Neural progenitor cell (in vitro differentiated cells): ENCODE measurements around the gene BRCC3. TPM values are rescaled to one million over a fixed set of nuclear protein-coding genes. Genes with fewer than 3 reads are reported as not detected.

ENCODE experiments used
- DNase-seq: peaks from one replicate; pipeline ENCODE4 v3.0.0-alpha.2; 2016; ENCODE audit warnings: low spot score
- H2AFZ ChIP-seq: fragments of 200-600 bp; sonication (generic); replicated peaks from 2 replicates; pipeline ENCODE4 v1.6.1; 2016; ENCODE audit warnings: antibody characterized with exemption
- H3F3A ChIP-seq: fragments of 200-600 bp; sonication (generic); 2 replicates; pipeline ENCODE4 v1.6.1; 2016; ENCODE audit warnings: antibody characterized with exemption, low read depth
- H3K27ac ChIP-seq: fragments of 200-600 bp; sonication (generic); 2 replicates; pipeline ENCODE4 v1.5.1; 2016; ENCODE audit warnings: mild to moderate bottlenecking
- H3K27me3 ChIP-seq: fragments of 200-600 bp; sonication (generic); 2 replicates; pipeline ENCODE4 v1.6.1; 2016; ENCODE audit warnings: mild to moderate bottlenecking, moderate library complexity
- H3K36me3 ChIP-seq: fragments of 200-600 bp; sonication (generic); 2 replicates; pipeline ENCODE4 v1.5.1; 2016
- H3K4me1 ChIP-seq: fragments of 200-600 bp; sonication (generic); 2 replicates; pipeline ENCODE4 v1.6.1; 2016; ENCODE audit warnings: mixed run types
- H3K4me2 ChIP-seq: fragments of 200-600 bp; sonication (generic); 2 replicates; pipeline ENCODE4 v1.6.1; 2016
- H3K4me3 ChIP-seq: fragments of 200-600 bp; sonication (generic); 2 replicates; pipeline ENCODE4 v1.5.1; 2016
- H3K79me2 ChIP-seq: fragments of 200-600 bp; sonication (generic); 2 replicates; pipeline ENCODE4 v1.6.1; 2016; ENCODE audit warnings: low read depth
- H3K9ac ChIP-seq: fragments of 200-600 bp; sonication (generic); 2 replicates; pipeline ENCODE4 v1.6.1; 2016
- H3K9me3 ChIP-seq: fragments of 200-600 bp; sonication (generic); 2 replicates; pipeline ENCODE4 v1.5.1; 2016; ENCODE audit warnings: low read depth
- H4K20me1 ChIP-seq: fragments of 200-600 bp; sonication (generic); 2 replicates; pipeline ENCODE4 v1.6.1; 2016; ENCODE audit warnings: low read depth
- H3K27ac Mint-ChIP-seq: 3 replicates; pipeline ENCODE4 v1.8.0; 2021; ENCODE audit warnings: mixed read lengths
- H3K27me3 Mint-ChIP-seq: 2 replicates; pipeline ENCODE4 v1.8.0; 2022; ENCODE audit warnings: low read depth, mild to moderate bottlenecking, inconsistent platforms, moderate library complexity, mixed read lengths; ENCODE audit not compliant: insufficient read depth
- H3K36me3 Mint-ChIP-seq: 3 replicates; pipeline ENCODE4 v1.8.0; 2021; ENCODE audit warnings: mixed read lengths
- H3K4me1 Mint-ChIP-seq: 3 replicates; pipeline ENCODE4 v1.8.0; 2021; ENCODE audit warnings: mixed read lengths
- H3K4me3 Mint-ChIP-seq: 3 replicates; pipeline ENCODE4 v1.8.0; 2021; ENCODE audit warnings: mild to moderate bottlenecking, moderate library complexity, mixed read lengths
- H3K9me3 Mint-ChIP-seq: 3 replicates; pipeline ENCODE4 v1.8.0; 2020; ENCODE audit warnings: mixed read lengths
- CTCF ChIP-seq: fragments of 200-600 bp; sonication (generic); IDR thresholded peaks from 2 replicates; pipeline ENCODE4 v1.5.1; 2017; ENCODE audit warnings: antibody characterized with exemption, mild to moderate bottlenecking
- EZH2 ChIP-seq: fragments of 200-600 bp; sonication (generic); IDR thresholded peaks from 2 replicates; pipeline ENCODE4 v1.6.1; 2017; ENCODE audit warnings: antibody characterized with exemption, mild to moderate bottlenecking, moderate library complexity
- EZH2phosphoT487 ChIP-seq: fragments of 200-600 bp; sonication (generic); IDR thresholded peaks from 2 replicates; pipeline ENCODE4 v1.6.1; 2017; ENCODE audit warnings: antibody characterized with exemption
- total RNA-seq: library from RNA; depleted of rRNA; stranded (reverse); fragments of >200 nt; gene quantifications from 2 replicates; pipeline ENCODE4 v1.2.3, GENCODE V29; 2015; ENCODE audit warnings: low replicate concordance

The BRCC3 gene
- total RNA-seq, 1 donor from 2014 or later: 18.9 TPM

GRCh38 chrX:155115174-155115819 lies 44.0 kb downstream of the BRCC3 start:
- no peak overlapping the region for H3K4me3 Mint-ChIP-seq
- peaks cover 13% of the 10 kb centered on the region for H3K9me3 Mint-ChIP-seq
- H3K36me3 Mint-ChIP-seq: peaks cover 17% of the 10 kb centered on the region

GRCh38 chrX:155127465-155127864 lies 56.2 kb downstream of the BRCC3 start:
- no peak overlapping the region for H3K27ac ChIP-seq
- Mint-ChIP-seq H3K4me3 (no peak overlapping the region), H3K27ac (no peak overlapping the region), H3K27me3 (peaks cover 2% of the 10 kb centered on the region), H3K4me1 (no peaks in the 10 kb centered on the region), H3K9me3 (peaks cover 12% of the 10 kb centered on the region), H3K36me3 (peaks cover 8% of the 10 kb centered on the region)
- no peak overlapping the region for H3K4me3 ChIP-seq
- TF ChIP-seq EZH2phosphoT487: no peak
- no peak for TF ChIP-seq CTCF
- TF ChIP-seq EZH2: no peak
- no peaks in the 10 kb centered on the region for H3K27me3 ChIP-seq
- no peak overlapping the region for H2AFZ ChIP-seq
- DNase-seq: peak; percentile 16
- no peaks in the 10 kb centered on the region for H3K4me1 ChIP-seq
- peaks cover 30% of the 10 kb centered on the region for H3K9me3 ChIP-seq
- H3K36me3 ChIP-seq: no peaks in the 10 kb centered on the region
- H4K20me1 ChIP-seq: no peaks in the 10 kb centered on the region
- no peak overlapping the region for H3K9ac ChIP-seq
- H3K79me2 ChIP-seq: no peaks in the 10 kb centered on the region
- H3K4me2 ChIP-seq: no peak overlapping the region
- H3F3A ChIP-seq: peaks cover 3% of the 10 kb centered on the region

More at GRCh38 chrX:155115174-155115819, 44.0 kb downstream of the BRCC3 start:
- Histone ChIP-seq H3K27me3 (no peaks in the 10 kb centered on the region), H3K9ac (no peak overlapping the region), H3F3A (no peaks in the 10 kb centered on the region), H2AFZ (no peak overlapping the region), H3K36me3 (peaks cover 6% of the 10 kb centered on the region), H3K27ac (no peak overlapping the region), H3K9me3 (peaks cover 3% of the 10 kb centered on the region), H3K4me2 (no peak overlapping the region), H3K4me1 (no peaks in the 10 kb centered on the region), H3K4me3 (no peak overlapping the region), H3K79me2 (no peaks in the 10 kb centered on the region), H4K20me1 (no peaks in the 10 kb centered on the region)
- DNase-seq: no peak
- TF ChIP-seq CTCF (no peak), EZH2 (no peak), EZH2phosphoT487 (no peak)
- Mint-ChIP-seq H3K4me1 (no peaks in the 10 kb centered on the region), H3K27ac (no peak overlapping the region), H3K27me3 (peaks cover 2% of the 10 kb centered on the region)

GRCh38 chrX:155127940-155128339 lies 56.6 kb downstream of the BRCC3 start:
- Histone ChIP-seq H2AFZ (no peak overlapping the region), H3K36me3 (no peaks in the 10 kb centered on the region), H3F3A (peaks cover 3% of the 10 kb centered on the region), H3K4me2 (no peak overlapping the region), H3K79me2 (no peaks in the 10 kb centered on the region), H3K4me1 (no peaks in the 10 kb centered on the region), H3K9ac (no peak overlapping the region), H4K20me1 (no peaks in the 10 kb centered on the region), H3K27me3 (no peaks in the 10 kb centered on the region), H3K4me3 (no peak overlapping the region), H3K9me3 (peaks cover 30% of the 10 kb centered on the region), H3K27ac (no peak overlapping the region)
- no peak overlapping the region for H3K27ac Mint-ChIP-seq
- H3K36me3 Mint-ChIP-seq: peaks cover 6% of the 10 kb centered on the region
- no peaks in the 10 kb centered on the region for H3K4me1 Mint-ChIP-seq
- peaks cover 12% of the 10 kb centered on the region for H3K9me3 Mint-ChIP-seq
- TF ChIP-seq EZH2phosphoT487: no peak
- H3K4me3 Mint-ChIP-seq: no peak overlapping the region
- peaks cover 2% of the 10 kb centered on the region for H3K27me3 Mint-ChIP-seq
- DNase-seq: no peak

GRCh38 chrX:155132110-155132509 lies 60.8 kb downstream of the BRCC3 start:
- H3F3A ChIP-seq: peaks cover 1% of the 10 kb centered on the region
- peaks cover 5% of the 10 kb centered on the region for H3K27me3 Mint-ChIP-seq
- no peak overlapping the region for H3K9ac ChIP-seq
- no peak overlapping the region for H3K4me3 ChIP-seq
- no peak for DNase-seq
- peaks cover 15% of the 10 kb centered on the region for H3K9me3 Mint-ChIP-seq
- H3K36me3 ChIP-seq: no peaks in the 10 kb centered on the region
- H3K4me2 ChIP-seq: no peak overlapping the region
- H3K9me3 ChIP-seq: peaks cover 22% of the 10 kb centered on the region
- H2AFZ ChIP-seq: no peak overlapping the region
- no peak overlapping the region for H3K27ac ChIP-seq
- no peaks in the 10 kb centered on the region for H3K79me2 ChIP-seq
- H3K4me1 ChIP-seq: no peaks in the 10 kb centered on the region
- no peaks in the 10 kb centered on the region for H4K20me1 ChIP-seq
- no peak overlapping the region for H3K27ac Mint-ChIP-seq
- H3K4me3 Mint-ChIP-seq: no peak overlapping the region
- H3K36me3 Mint-ChIP-seq: no peaks in the 10 kb centered on the region
- no peaks in the 10 kb centered on the region for H3K4me1 Mint-ChIP-seq
- no peaks in the 10 kb centered on the region for H3K27me3 ChIP-seq
- TF ChIP-seq EZH2: no peak
- TF ChIP-seq CTCF: no peak
- no peak for TF ChIP-seq EZH2phosphoT487
